Right lobe of liver (tissue), 4 donors: Measurements from ENCODE around the gene PPP1CB.

Experiments
- POLR2A ChIP-seq: fragments of 450-650 bp; IDR thresholded peaks from one replicate; pipeline ENCODE4 v1.6.1; 2017; ENCODE audit warnings: antibody characterized with exemption, mild to moderate bottlenecking
- TF ChIP-seq, protein P1 (sequence below), 4 donors: fragments of 200-600 bp in 3 of 4; fragments of 450-650 bp in 1 of 4; IDR thresholded peaks; one replicate each; pipeline versions ENCODE4 v1.5.1 to v1.8.0; 2016 to 2022; ENCODE audit warnings: antibody characterized with exemption in 4 of 4, mild to moderate bottlenecking in 2 of 4
- donor health status: DM: no; HTN: no; CAD: no.
- donor health status: DM: no; HTN: no; CAD: no.
- donor health status: DM: no; HTN: yes; CAD: no.

DNA sequence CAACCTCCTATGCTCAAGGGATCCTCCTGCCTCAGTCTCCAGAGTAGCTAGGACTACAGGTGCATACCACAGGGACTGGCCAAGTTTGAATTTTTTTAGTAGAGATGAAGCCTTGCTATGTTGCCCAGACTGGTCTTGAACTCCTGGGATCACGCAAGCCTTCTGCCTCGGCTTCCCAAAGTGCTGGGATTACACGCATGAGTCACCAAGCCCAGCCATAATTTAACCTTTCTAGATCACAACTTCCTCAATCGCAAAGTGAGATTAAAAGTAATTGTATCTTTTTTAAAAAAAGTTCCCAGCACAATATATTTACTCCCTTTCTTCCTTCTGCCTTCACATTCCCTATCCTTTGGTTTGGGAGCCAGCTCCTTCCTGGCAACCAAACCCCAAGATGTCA, 5.8 kb upstream of the PPP1CB start:
- TF ChIP-seq, protein P1, sequence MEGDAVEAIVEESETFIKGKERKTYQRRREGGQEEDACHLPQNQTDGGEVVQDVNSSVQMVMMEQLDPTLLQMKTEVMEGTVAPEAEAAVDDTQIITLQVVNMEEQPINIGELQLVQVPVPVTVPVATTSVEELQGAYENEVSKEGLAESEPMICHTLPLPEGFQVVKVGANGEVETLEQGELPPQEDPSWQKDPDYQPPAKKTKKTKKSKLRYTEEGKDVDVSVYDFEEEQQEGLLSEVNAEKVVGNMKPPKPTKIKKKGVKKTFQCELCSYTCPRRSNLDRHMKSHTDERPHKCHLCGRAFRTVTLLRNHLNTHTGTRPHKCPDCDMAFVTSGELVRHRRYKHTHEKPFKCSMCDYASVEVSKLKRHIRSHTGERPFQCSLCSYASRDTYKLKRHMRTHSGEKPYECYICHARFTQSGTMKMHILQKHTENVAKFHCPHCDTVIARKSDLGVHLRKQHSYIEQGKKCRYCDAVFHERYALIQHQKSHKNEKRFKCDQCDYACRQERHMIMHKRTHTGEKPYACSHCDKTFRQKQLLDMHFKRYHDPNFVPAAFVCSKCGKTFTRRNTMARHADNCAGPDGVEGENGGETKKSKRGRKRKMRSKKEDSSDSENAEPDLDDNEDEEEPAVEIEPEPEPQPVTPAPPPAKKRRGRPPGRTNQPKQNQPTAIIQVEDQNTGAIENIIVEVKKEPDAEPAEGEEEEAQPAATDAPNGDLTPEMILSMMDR (IDR thresholded peaks at IDR 0.05), result no peak
- no peak for TF ChIP-seq POLR2A
